ENCODE results near the gene RNF220.

- TF ChIP-seq CTCF (optimal IDR thresholded peaks at IDR 0.05 in 1 of 3, IDR thresholded peaks at IDR 0.05 in 1 of 3, conservative IDR thresholded peaks at IDR 0.05 in 1 of 3; ENCODE audit: extremely low read depth in 1 of 3, insufficient read depth in 2 of 3, low read length in 3 of 3), result no peak
- TF ChIP-seq EZH2 (IDR thresholded peaks at IDR 0.05; ENCODE audit: low read length), result no peak
These were observed 15.6 kb upstream of the RNF220 start for GRCh38 chr1:44389437-44389836.
